GM12878 (cell line): ENCODE data around the gene ENOX2.

Experiments used
- POLR2AphosphoS2 ChIP-seq: IDR thresholded peaks from 2 replicates; pipeline ENCODE4 v1.6.1; 2011; ENCODE audit warnings: low read depth, mild to moderate bottlenecking, low read length, improper control_type of control experiment, moderate library complexity
- TF ChIP-seq, protein P1 (sequence below): IDR thresholded peaks from 2 replicates; pipeline ENCODE4 v1.6.1; 2012; ENCODE audit warnings: low read length, inconsistent platforms

DNA sequence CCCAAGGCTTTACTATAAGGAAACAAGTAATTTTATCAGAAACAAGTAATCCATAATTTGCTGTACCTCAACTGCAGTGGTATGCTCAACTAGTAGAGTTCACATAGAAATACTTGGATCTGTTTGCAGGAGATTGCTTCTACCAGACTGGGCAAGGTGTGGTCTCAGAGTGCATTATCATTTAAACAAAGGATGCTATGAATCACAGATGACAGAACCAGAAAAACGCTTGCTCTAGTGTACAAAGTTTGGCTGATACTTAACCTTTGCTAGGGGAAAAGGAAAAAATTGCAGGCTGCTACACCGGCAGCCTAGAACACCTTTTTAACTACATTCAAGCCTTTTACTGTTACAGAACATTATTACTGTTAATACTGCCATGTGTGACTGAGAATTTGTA is 97.1 kb downstream of the ENOX2 start:
- TF ChIP-seq, protein P1, sequence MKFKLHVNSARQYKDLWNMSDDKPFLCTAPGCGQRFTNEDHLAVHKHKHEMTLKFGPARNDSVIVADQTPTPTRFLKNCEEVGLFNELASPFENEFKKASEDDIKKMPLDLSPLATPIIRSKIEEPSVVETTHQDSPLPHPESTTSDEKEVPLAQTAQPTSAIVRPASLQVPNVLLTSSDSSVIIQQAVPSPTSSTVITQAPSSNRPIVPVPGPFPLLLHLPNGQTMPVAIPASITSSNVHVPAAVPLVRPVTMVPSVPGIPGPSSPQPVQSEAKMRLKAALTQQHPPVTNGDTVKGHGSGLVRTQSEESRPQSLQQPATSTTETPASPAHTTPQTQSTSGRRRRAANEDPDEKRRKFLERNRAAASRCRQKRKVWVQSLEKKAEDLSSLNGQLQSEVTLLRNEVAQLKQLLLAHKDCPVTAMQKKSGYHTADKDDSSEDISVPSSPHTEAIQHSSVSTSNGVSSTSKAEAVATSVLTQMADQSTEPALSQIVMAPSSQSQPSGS: no peak
- no peak for TF ChIP-seq POLR2AphosphoS2
